ENCODE data around the gene ANKRD60.

- TF ChIP-seq, protein P1, sequence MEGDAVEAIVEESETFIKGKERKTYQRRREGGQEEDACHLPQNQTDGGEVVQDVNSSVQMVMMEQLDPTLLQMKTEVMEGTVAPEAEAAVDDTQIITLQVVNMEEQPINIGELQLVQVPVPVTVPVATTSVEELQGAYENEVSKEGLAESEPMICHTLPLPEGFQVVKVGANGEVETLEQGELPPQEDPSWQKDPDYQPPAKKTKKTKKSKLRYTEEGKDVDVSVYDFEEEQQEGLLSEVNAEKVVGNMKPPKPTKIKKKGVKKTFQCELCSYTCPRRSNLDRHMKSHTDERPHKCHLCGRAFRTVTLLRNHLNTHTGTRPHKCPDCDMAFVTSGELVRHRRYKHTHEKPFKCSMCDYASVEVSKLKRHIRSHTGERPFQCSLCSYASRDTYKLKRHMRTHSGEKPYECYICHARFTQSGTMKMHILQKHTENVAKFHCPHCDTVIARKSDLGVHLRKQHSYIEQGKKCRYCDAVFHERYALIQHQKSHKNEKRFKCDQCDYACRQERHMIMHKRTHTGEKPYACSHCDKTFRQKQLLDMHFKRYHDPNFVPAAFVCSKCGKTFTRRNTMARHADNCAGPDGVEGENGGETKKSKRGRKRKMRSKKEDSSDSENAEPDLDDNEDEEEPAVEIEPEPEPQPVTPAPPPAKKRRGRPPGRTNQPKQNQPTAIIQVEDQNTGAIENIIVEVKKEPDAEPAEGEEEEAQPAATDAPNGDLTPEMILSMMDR (IDR thresholded peaks at IDR 0.05 in 4 of 5, conservative IDR thresholded peaks at IDR 0.05 in 1 of 5): no peak
- no peak for TF ChIP-seq POLR2A (IDR thresholded peaks at IDR 0.05)
Observed at GRCh38 chr20:58225452-58226200, 2.8 kb downstream of the ANKRD60 start.
